Neural cell (in vitro differentiated cells): Measurements from ENCODE around the gene ZFYVE26. TPM values are rescaled to one million over a fixed set of nuclear protein-coding genes. Genes with fewer than 3 reads are reported as not detected.

Experiments used
- H2AFZ ChIP-seq: fragments of 200-600, 300-800 bp; sonication (generic), shearing (Covaris generic); 2 replicates; pipeline ENCODE4 v1.6.0; 2014; ENCODE audit warnings: low read depth, mild to moderate bottlenecking, antibody characterized with exemption, low read length, moderate library complexity
- H3F3A ChIP-seq: fragments of 200-600 bp; shearing (Covaris generic); 2 replicates; pipeline ENCODE4 v1.6.1; 2016; ENCODE audit warnings: mild to moderate bottlenecking, moderate library complexity, mixed read lengths, antibody characterized with exemption, low read length; ENCODE audit not compliant: insufficient read depth, poor library complexity, severe bottlenecking
- H3K27ac ChIP-seq: fragments of 200-600, 300-800 bp; sonication (generic), shearing (Covaris generic); 2 replicates; pipeline ENCODE4 v1.5.1; 2014; ENCODE audit warnings: mild to moderate bottlenecking, low read length, moderate library complexity
- H3K27me3 ChIP-seq: fragments of 300-800, 200-600 bp; sonication (generic), shearing (Covaris generic); 2 replicates; pipeline ENCODE4 v1.6.0; 2014; ENCODE audit warnings: mild to moderate bottlenecking, low read depth, low read length, moderate library complexity; ENCODE audit not compliant: insufficient read depth
- H3K36me3 ChIP-seq: fragments of 300-800, 200-600 bp; sonication (generic), shearing (Covaris generic); 2 replicates; pipeline ENCODE4 v1.5.1; 2014; ENCODE audit warnings: mild to moderate bottlenecking, antibody characterized with exemption, low read length, moderate library complexity; ENCODE audit not compliant: insufficient read depth
- H3K4me2 ChIP-seq: fragments of 300-800, 200-600 bp; sonication (generic), shearing (Covaris generic); 2 replicates; pipeline ENCODE4 v1.6.0; 2014; ENCODE audit warnings: mild to moderate bottlenecking, low read length
- H3K4me3 ChIP-seq: fragments of 300-800, 200-600 bp; sonication (generic), shearing (Covaris generic); 2 replicates; pipeline ENCODE4 v1.5.1; 2014; ENCODE audit warnings: mild to moderate bottlenecking, low read length, moderate library complexity
- H3K79me2 ChIP-seq: fragments of 200-600 bp; shearing (Covaris generic); replicated peaks from 2 replicates; pipeline ENCODE4 v1.6.0; 2014; ENCODE audit warnings: mild to moderate bottlenecking, low read length, moderate library complexity; ENCODE audit not compliant: insufficient read depth
- H3K9ac ChIP-seq: fragments of 300-800, 200-600 bp; sonication (generic), shearing (Covaris generic); 2 replicates; pipeline ENCODE4 v1.6.1; 2016; ENCODE audit warnings: mild to moderate bottlenecking, low read length, mixed read lengths
- H3K9me2 ChIP-seq: fragments of 200-600 bp; shearing (Covaris generic); 2 replicates; pipeline ENCODE4 v1.6.1; 2016; ENCODE audit warnings: mild to moderate bottlenecking, low read length, mixed read lengths; ENCODE audit not compliant: insufficient read depth
- H3K9me3 ChIP-seq: fragments of 200-600, 300-800 bp; sonication (generic), shearing (Covaris generic); 2 replicates; pipeline ENCODE4 v1.6.1; 2016; ENCODE audit warnings: mild to moderate bottlenecking, mixed run types, low read length, moderate library complexity, mixed read lengths
- H4K20me1 ChIP-seq: fragments of 200-600 bp; shearing (Covaris generic); 2 replicates; pipeline ENCODE4 v1.6.1; 2016; ENCODE audit warnings: mild to moderate bottlenecking, mixed run types; ENCODE audit not compliant: insufficient read depth
- EP300 ChIP-seq: fragments of 450-650 bp; conservative IDR thresholded peaks from 2 replicates; pipeline ENCODE4 v1.6.1; 2014; ENCODE audit warnings: antibody characterized with exemption, mild to moderate bottlenecking, moderate library complexity; ENCODE audit not compliant: poor library complexity, severe bottlenecking
- EZH2 ChIP-seq: fragments of 200-600, 300-800 bp; shearing (Covaris generic), sonication (generic); IDR thresholded peaks from 2 replicates; pipeline ENCODE4 v1.6.1; 2014; ENCODE audit warnings: antibody characterized with exemption, low read length, borderline replicate concordance, mild to moderate bottlenecking; ENCODE audit not compliant: insufficient read depth, poor library complexity, severe bottlenecking
- MXI1 ChIP-seq: fragments of 450-650 bp; conservative IDR thresholded peaks from 2 replicates; pipeline ENCODE4 v1.6.1; 2014; ENCODE audit warnings: antibody characterized with exemption, mild to moderate bottlenecking; ENCODE audit not compliant: poor library complexity, severe bottlenecking
- POLR2AphosphoS5 ChIP-seq: IDR thresholded peaks from 2 replicates; pipeline ENCODE4 v1.6.1; 2012
- RAD21 ChIP-seq: fragments of 450-650 bp; conservative IDR thresholded peaks from 2 replicates; pipeline ENCODE4 v1.6.1; 2014; ENCODE audit warnings: antibody characterized with exemption, mild to moderate bottlenecking, moderate library complexity
- SMC3 ChIP-seq: fragments of 450-650 bp; conservative IDR thresholded peaks from 2 replicates; pipeline ENCODE4 v1.6.1; 2014; ENCODE audit warnings: antibody characterized with exemption, mild to moderate bottlenecking, moderate library complexity; ENCODE audit not compliant: poor library complexity
- TAF1 ChIP-seq: IDR thresholded peaks from 2 replicates; pipeline ENCODE4 v1.6.1; 2012; ENCODE audit warnings: low read depth
- polyA plus RNA-seq: library from polyadenylated mRNA; depleted of rRNA; stranded (reverse); fragments of >200 nt; gene quantifications from 2 replicates; pipeline ENCODE4 v1.2.3, GENCODE V29; 2014
- TF ChIP-seq, protein P1 (sequence below): IDR thresholded peaks from 2 replicates; pipeline ENCODE4 v1.6.1; 2012; ENCODE audit warnings: borderline replicate concordance
- TF ChIP-seq, protein P2 (sequence below): fragments of 450-650 bp; IDR thresholded peaks from 2 replicates; pipeline ENCODE4 v1.5.1; 2014; ENCODE audit warnings: antibody characterized with exemption, mild to moderate bottlenecking, moderate library complexity; ENCODE audit not compliant: poor library complexity, severe bottlenecking

Gene ZFYVE26
- polyA plus RNA-seq, 1 donor from 2014 or later = 8.5 TPM

DNA sequence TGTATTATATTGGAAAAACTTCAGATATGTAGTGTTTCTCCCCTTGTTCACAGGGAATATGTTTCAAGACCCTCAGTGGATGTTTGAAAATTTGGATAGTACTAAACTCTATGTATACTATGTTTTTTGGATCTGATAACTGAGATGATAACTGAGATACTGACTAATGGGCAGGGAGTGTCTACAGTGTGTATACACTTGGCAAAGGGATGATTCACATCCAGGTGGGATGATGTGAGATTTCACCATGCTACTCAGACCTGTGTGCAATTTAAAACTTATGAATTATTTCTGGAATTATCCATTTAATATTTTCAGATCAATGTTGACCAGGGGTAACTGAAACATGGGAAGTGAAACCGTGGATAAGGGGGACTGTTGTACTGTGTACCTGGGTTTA lies 17.0 kb upstream of the ZFYVE26 start:
- H3K9me3 ChIP-seq = no peaks in the 10 kb centered on the region
- no peaks in the 10 kb centered on the region for H3F3A ChIP-seq
- no peaks in the 10 kb centered on the region for H4K20me1 ChIP-seq
- no peak overlapping the region for H3K4me2 ChIP-seq
- TF ChIP-seq, protein P1, sequence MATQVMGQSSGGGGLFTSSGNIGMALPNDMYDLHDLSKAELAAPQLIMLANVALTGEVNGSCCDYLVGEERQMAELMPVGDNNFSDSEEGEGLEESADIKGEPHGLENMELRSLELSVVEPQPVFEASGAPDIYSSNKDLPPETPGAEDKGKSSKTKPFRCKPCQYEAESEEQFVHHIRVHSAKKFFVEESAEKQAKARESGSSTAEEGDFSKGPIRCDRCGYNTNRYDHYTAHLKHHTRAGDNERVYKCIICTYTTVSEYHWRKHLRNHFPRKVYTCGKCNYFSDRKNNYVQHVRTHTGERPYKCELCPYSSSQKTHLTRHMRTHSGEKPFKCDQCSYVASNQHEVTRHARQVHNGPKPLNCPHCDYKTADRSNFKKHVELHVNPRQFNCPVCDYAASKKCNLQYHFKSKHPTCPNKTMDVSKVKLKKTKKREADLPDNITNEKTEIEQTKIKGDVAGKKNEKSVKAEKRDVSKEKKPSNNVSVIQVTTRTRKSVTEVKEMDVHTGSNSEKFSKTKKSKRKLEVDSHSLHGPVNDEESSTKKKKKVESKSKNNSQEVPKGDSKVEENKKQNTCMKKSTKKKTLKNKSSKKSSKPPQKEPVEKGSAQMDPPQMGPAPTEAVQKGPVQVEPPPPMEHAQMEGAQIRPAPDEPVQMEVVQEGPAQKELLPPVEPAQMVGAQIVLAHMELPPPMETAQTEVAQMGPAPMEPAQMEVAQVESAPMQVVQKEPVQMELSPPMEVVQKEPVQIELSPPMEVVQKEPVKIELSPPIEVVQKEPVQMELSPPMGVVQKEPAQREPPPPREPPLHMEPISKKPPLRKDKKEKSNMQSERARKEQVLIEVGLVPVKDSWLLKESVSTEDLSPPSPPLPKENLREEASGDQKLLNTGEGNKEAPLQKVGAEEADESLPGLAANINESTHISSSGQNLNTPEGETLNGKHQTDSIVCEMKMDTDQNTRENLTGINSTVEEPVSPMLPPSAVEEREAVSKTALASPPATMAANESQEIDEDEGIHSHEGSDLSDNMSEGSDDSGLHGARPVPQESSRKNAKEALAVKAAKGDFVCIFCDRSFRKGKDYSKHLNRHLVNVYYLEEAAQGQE = no peak
- H3K36me3 ChIP-seq = no peaks in the 10 kb centered on the region
- H3K27me3 ChIP-seq = no peaks in the 10 kb centered on the region
- no peak overlapping the region for H2AFZ ChIP-seq
- H3K9ac ChIP-seq = no peak overlapping the region
- no peaks in the 10 kb centered on the region for H3K9me2 ChIP-seq
- H3K4me3 ChIP-seq = no peak overlapping the region
- H3K79me2 ChIP-seq = no peaks in the 10 kb centered on the region
- H3K27ac ChIP-seq = no peak overlapping the region

DNA sequence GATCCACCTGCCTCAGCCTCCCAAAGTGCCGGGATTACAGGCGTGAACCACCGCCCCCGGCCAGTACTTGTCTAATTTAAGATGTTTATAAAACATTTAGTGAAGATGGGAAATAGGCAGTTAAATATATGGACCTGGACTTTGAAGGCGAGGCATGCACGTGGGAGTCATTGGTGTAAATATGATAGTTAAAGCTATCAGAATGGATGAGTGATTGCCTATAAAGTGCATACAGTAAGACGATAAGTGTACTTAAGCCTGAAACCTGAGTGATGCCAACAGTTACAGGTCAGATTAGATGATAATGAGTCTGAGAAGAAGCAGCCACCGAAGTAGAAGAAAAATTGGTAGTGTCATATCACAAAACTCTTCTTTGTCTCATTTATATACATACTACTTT lies 14.7 kb upstream of the ZFYVE26 start:
- Histone ChIP-seq H3K79me2 (no peaks in the 10 kb centered on the region), H3K4me2 (no peak overlapping the region), H3K27me3 (no peaks in the 10 kb centered on the region), H3K36me3 (no peaks in the 10 kb centered on the region), H3K4me3 (no peak overlapping the region), H3K27ac (no peak overlapping the region), H3K9ac (no peak overlapping the region), H3F3A (no peaks in the 10 kb centered on the region), H3K9me2 (no peaks in the 10 kb centered on the region), H3K9me3 (no peaks in the 10 kb centered on the region), H2AFZ (no peak overlapping the region), H4K20me1 (no peaks in the 10 kb centered on the region)
- TF ChIP-seq TAF1 = no peak
- no peak for TF ChIP-seq EZH2
- TF ChIP-seq EP300 = no peak
- no peak for TF ChIP-seq RAD21
- TF ChIP-seq, protein P2, sequence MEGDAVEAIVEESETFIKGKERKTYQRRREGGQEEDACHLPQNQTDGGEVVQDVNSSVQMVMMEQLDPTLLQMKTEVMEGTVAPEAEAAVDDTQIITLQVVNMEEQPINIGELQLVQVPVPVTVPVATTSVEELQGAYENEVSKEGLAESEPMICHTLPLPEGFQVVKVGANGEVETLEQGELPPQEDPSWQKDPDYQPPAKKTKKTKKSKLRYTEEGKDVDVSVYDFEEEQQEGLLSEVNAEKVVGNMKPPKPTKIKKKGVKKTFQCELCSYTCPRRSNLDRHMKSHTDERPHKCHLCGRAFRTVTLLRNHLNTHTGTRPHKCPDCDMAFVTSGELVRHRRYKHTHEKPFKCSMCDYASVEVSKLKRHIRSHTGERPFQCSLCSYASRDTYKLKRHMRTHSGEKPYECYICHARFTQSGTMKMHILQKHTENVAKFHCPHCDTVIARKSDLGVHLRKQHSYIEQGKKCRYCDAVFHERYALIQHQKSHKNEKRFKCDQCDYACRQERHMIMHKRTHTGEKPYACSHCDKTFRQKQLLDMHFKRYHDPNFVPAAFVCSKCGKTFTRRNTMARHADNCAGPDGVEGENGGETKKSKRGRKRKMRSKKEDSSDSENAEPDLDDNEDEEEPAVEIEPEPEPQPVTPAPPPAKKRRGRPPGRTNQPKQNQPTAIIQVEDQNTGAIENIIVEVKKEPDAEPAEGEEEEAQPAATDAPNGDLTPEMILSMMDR = no peak
- TF ChIP-seq MXI1 = no peak
- no peak for TF ChIP-seq SMC3
- no peak for TF ChIP-seq POLR2AphosphoS5
- TF ChIP-seq, protein P1 = no peak
